ENCODE data around the gene EYA2.

DNA sequence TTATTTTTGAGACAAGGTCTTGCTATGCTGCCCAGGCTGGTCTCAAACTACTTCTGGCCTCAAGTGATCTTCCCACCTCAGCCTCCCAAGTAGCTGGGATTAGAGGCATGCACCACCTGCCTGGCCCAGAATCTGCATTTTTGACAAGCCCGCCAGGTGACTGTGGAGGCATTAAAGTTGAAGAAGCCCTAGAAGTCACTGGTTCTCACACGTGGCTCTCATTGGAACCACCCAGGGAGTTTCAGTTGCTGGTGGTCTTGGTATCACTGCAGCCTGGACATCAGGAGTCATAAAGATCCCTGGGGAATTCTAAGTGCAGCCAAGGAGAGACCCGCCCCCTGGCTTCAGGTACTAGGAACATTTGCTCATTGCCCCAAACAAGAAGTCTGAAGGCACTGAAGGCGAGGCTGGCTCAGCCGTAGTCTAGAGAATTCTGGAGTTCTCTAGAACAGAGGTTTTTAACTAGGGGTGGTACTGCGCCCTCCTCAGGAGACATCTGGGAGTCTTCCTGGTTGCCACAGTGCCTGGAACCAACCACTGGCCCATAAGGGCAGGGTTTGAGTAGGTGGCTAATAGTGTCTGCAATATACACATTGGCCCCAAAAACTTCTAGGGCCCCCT lies 279.1 kb downstream of the EYA2 start:
- TF ChIP-seq, protein P1, sequence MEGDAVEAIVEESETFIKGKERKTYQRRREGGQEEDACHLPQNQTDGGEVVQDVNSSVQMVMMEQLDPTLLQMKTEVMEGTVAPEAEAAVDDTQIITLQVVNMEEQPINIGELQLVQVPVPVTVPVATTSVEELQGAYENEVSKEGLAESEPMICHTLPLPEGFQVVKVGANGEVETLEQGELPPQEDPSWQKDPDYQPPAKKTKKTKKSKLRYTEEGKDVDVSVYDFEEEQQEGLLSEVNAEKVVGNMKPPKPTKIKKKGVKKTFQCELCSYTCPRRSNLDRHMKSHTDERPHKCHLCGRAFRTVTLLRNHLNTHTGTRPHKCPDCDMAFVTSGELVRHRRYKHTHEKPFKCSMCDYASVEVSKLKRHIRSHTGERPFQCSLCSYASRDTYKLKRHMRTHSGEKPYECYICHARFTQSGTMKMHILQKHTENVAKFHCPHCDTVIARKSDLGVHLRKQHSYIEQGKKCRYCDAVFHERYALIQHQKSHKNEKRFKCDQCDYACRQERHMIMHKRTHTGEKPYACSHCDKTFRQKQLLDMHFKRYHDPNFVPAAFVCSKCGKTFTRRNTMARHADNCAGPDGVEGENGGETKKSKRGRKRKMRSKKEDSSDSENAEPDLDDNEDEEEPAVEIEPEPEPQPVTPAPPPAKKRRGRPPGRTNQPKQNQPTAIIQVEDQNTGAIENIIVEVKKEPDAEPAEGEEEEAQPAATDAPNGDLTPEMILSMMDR (IDR thresholded peaks at IDR 0.05; ENCODE audit: low read depth, low read length), result no peak
- TF ChIP-seq POLR2A (IDR thresholded peaks at IDR 0.05; ENCODE audit: extremely low read depth, insufficient read length) (no peak), MYC (IDR thresholded peaks at IDR 0.05; ENCODE audit: low read depth, low read length) (no peak)
- TF ChIP-seq, protein P2, sequence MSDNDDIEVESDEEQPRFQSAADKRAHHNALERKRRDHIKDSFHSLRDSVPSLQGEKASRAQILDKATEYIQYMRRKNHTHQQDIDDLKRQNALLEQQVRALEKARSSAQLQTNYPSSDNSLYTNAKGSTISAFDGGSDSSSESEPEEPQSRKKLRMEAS (IDR thresholded peaks at IDR 0.05; ENCODE audit: low read depth, low read length), result no peak

Data from NB4 (cell line).